Measurements from ENCODE around the gene B4GALT1.
"Not testable (repeated sequence)": the region's sequence is repeated elsewhere in the genome, so short reads cannot be mapped to it uniquely, and the experiment has no call there.

GRCh38 chr9:33085672-33086071, 81.5 kb downstream of the B4GALT1 start:
- TF ChIP-seq EZH2phosphoT487 (IDR thresholded peaks at IDR 0.05; ENCODE audit: insufficient read depth, low read depth); EZH2 (IDR thresholded peaks at IDR 0.05; ENCODE audit: insufficient read depth, poor library complexity, severe bottlenecking): not testable (repeated sequence)
